GM21526 (cell line): ENCODE results near the gene SCN4A.
"Not testable (repeated sequence)": the region's sequence is repeated elsewhere in the genome, so short reads cannot be mapped to it uniquely, and the experiment has no call there.

Source experiments
- ATAC-seq: cut with Tn5 transposase; IDR thresholded peaks from one replicate; pipeline ENCODE4 v1.9.1; 2021; ENCODE audit warnings: moderate library complexity; ENCODE audit not compliant: unreplicated experiment, low FRiP score

The SCN4A gene

GRCh38 chr17:63894021-63894420 lies 78.7 kb downstream of the SCN4A start:
- not testable (repeated sequence) for ATAC-seq

GRCh38 chr17:63892316-63893037 lies 80.2 kb downstream of the SCN4A start:
- ATAC-seq, result not testable (repeated sequence)

GRCh38 chr17:63889026-63889848 lies 83.5 kb downstream of the SCN4A start:
- not testable (repeated sequence) for ATAC-seq
